ENCODE data around the gene RALY. TPM values are rescaled to one million over a fixed set of nuclear protein-coding genes. Genes with fewer than 3 reads are reported as not detected.

RALY gene
- total RNA-seq, 2 experiments from 2014 or later, result 208 to 229 TPM

DNA sequence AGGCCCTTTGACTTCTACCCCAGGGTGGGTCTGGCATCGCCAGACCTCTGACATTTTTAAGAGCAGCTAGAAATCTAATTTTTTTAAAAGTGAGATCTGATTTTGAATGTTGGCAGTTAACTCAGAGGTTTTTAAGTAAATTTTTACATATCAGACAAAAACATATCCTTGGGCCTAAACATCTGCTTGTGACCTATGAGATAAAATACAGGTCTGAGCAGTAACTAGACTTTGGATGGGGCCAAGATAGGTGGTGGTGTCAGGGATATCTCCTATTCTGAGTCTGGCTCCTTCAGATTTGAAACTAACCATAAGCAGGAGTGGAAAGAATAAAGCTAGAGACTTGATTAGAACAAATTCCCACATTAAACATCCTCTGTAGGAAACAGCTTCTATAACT is 17.6 kb downstream of the RALY start:
- CTCF ChIA-PET, result interaction anchor here (1.0 to 1.4 kb wide), 2 partner anchors 13 to 22 kb away, joined by 4 to 5 read pairs; no protein-coding TSS in a partner anchor
- Mint-ChIP-seq H3K4me1 (peaks cover 74% of the 10 kb centered on the region), H3K27ac (no peak overlapping the region), H3K27me3 (no peaks in the 10 kb centered on the region), H3K9me3 (no peaks in the 10 kb centered on the region), H3K4me3 (no peak overlapping the region), H3K36me3 (ENCODE audit: low read depth) (peaks cover 21% of the 10 kb centered on the region)
- POLR2A ChIA-PET, result no interaction called here
- no peak for DNase-seq

DNA sequence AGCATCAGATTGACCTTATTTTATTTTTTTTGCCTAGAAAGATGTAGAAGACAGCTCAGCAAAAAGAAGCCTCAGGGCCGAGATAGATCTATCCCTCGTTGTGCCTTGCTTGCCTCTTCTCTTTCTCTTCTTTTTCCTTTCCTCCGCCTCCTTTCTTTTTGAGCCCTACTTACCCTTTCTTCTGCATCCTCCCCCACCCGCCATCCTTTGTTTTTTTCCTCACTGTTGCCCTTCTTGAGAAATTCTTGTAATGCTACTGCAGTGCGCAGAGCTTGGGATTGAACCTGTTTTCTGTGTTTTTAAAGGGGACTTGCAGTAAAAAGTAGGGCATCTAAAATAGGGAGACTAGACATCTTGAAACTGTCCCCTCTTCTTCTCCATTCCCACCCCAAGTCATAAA is 18.6 kb downstream of the RALY start:
- H3K4me1 Mint-ChIP-seq, result peaks cover 78% of the 10 kb centered on the region
- peaks cover 13% of the 10 kb centered on the region for H3K36me3 Mint-ChIP-seq (ENCODE audit: low read depth)
- no peaks in the 10 kb centered on the region for H3K27me3 Mint-ChIP-seq
- no peak for DNase-seq
- POLR2A ChIA-PET, result no interaction called here
- CTCF ChIA-PET, result interaction anchor here (1.2 kb wide), 1 partner anchor 13 kb away, joined by 3 read pairs; no protein-coding TSS in a partner anchor
- no peak overlapping the region for H3K4me3 Mint-ChIP-seq
- H3K27ac Mint-ChIP-seq, result peak overlapping the region; percentile 26
- no peaks in the 10 kb centered on the region for H3K9me3 Mint-ChIP-seq

DNA sequence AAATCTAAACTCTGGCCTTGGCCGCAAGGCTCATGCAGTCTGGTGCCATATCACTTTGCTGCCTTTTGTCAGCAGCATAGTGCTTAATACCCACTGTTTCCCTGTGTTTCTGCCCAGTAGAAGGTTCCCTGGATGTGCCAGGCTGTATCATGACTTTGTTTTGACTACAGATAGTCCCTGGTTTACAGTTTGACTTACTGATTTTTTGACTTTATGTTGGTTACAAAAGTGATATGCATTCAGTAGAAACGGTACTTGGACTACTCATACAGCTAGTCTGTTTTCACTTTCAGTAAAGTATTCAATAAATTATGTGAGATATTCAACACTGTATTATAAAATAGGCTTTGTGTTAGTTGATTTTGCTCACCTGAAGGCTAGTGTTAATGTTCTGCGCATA is 19.0 kb downstream of the RALY start:
- H3K27ac Mint-ChIP-seq, result no peak overlapping the region
- POLR2A ChIA-PET, result no interaction called here

DNA sequence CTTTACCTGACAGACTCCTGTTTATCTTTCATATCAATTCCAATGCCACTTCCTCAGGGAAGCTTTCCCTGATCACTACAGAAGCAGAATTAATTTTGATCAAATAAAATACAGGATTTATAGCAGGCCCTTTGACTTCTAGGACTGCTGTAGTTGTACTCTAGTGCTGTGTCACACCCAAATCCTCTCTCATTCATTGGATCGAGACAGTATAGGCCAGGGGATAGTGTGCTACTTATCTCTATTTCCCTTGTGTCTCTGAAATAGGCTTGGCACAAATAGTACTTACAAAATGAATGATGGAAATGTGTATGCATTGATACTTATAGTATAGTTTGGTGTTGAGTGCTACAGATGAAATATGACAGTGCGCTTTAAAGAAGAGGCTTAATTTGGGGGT is 19.8 kb downstream of the RALY start:
- Mint-ChIP-seq H3K27ac (no peak overlapping the region), H3K4me3 (no peak overlapping the region), H3K4me1 (peaks cover 80% of the 10 kb centered on the region), H3K9me3 (no peaks in the 10 kb centered on the region), H3K27me3 (no peaks in the 10 kb centered on the region), H3K36me3 (ENCODE audit: low read depth) (peaks cover 8% of the 10 kb centered on the region)
- CTCF ChIA-PET, result interaction anchor here (0.7 kb wide), 1 partner anchor 24 kb away, joined by 4 read pairs; no protein-coding TSS in a partner anchor
- POLR2A ChIA-PET, result no interaction called here
- no peak for DNase-seq

More for the DNA sequence above, 19.0 kb downstream of the RALY start:
- no peak for DNase-seq
- CTCF ChIA-PET, result interaction anchor here (1.2 kb wide), 1 partner anchor 13 kb away, joined by 3 read pairs; no protein-coding TSS in a partner anchor
- H3K36me3 Mint-ChIP-seq (ENCODE audit: low read depth), result peaks cover 13% of the 10 kb centered on the region
- H3K4me3 Mint-ChIP-seq, result no peak overlapping the region
- peaks cover 81% of the 10 kb centered on the region for H3K4me1 Mint-ChIP-seq
- H3K9me3 Mint-ChIP-seq, result no peaks in the 10 kb centered on the region
- no peaks in the 10 kb centered on the region for H3K27me3 Mint-ChIP-seq

DNA sequence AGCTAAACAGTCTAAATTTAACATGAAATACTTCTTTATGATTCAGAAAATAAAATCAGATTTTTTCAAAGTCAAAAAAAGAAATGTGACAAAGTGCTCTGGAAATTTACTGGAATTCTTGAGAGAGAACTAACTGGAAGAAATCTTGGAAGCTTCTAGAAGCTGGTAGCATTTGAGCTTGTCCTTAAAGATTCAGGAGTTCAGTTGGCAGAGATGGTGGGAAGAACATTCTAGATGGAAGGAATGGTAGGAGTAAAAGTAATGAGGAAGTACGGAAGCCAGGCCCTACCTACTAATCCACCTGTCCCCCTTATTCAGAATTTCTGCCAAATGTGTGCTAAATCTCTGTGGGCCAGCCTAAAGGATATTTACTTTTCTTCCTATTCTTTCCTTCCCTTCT is 21.2 kb downstream of the RALY start:
- DNase-seq, result no peak
- CTCF ChIA-PET, result no interaction called here
- Mint-ChIP-seq H3K4me3 (no peak overlapping the region), H3K4me1 (peaks cover 74% of the 10 kb centered on the region), H3K36me3 (ENCODE audit: low read depth) (peaks cover 4% of the 10 kb centered on the region), H3K9me3 (no peaks in the 10 kb centered on the region), H3K27me3 (no peaks in the 10 kb centered on the region), H3K27ac (no peak overlapping the region)
- POLR2A ChIA-PET, result no interaction called here

DNA sequence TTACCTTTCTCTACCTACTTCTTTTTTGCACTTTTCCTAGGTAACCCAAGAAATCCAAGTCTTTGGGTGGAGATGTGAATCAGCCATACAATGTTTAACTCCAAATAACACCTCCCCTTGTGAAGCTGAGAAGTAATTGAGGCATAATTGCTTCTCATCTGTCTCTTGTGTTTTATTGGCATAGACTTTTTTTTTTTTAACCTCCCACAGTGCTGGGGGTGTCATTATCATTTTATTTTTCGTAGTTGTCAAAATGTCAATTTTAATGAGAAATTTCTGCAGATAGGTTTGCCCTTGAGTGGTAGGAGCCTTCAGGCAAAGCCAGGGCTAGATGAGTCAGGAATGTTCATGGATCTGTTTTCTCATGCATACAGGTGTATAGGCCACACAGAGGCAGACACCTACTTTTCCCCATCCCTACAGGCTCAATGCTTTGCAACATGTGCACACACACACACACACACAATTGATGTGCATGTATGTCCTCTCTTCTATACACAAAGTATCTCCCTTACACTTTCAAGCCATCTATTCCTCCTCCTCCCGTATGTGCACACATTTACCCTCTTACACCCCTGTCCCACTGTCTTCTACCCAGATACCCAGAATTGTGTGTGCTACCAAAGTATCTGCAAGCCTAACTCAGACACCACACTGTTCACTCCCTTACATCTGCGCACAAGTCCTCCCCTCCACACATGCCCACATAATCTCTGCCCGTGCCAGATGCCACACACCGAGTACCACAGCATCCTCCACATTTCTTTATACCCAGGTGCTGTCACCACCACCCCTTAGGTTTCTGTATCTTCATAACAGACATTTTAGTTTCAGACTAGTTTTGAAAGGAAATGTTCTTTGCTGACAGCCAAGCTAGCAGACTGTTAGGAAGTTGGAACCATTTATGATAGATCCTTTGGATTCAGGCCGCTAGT is 22.0 kb downstream of the RALY start:
- Mint-ChIP-seq H3K4me1 (peaks cover 74% of the 10 kb centered on the region), H3K36me3 (ENCODE audit: low read depth) (peaks cover 8% of the 10 kb centered on the region), H3K27me3 (no peaks in the 10 kb centered on the region), H3K4me3 (no peak overlapping the region), H3K27ac (peak overlapping the region; percentile 3), H3K9me3 (no peaks in the 10 kb centered on the region)
- ChIA-PET POLR2A (no interaction called here), CTCF (no interaction called here)
- DNase-seq, result no peak

DNA sequence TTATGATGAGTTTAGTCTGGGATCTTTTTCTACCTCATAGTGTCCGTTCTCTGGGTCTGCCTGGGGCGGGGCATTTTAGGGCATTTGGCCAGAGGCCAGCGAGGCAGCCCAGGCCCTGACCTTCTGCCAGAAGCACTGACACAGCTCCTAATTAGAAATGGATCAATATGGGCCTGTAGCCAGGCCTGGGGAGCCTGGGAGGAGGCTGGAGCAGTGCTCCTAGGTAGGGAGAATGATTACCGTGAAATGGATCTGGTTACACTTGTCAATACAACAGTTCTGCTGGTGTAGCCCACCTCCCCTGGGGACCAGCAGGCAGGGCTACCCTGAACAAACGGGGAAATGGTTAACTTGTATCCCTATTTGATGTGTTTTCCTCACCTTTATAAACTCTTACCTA is 23.0 kb downstream of the RALY start:
- Mint-ChIP-seq H3K36me3 (ENCODE audit: low read depth) (peaks cover 9% of the 10 kb centered on the region), H3K27me3 (no peaks in the 10 kb centered on the region), H3K4me3 (no peak overlapping the region), H3K27ac (no peak overlapping the region), H3K9me3 (no peaks in the 10 kb centered on the region), H3K4me1 (peaks cover 72% of the 10 kb centered on the region)
- CTCF ChIA-PET, result interaction anchor here (0.5 kb wide), 1 partner anchor 266 kb away, joined by 3 read pairs; no protein-coding TSS in a partner anchor
- DNase-seq, result no peak
- POLR2A ChIA-PET, result no interaction called here

DNA sequence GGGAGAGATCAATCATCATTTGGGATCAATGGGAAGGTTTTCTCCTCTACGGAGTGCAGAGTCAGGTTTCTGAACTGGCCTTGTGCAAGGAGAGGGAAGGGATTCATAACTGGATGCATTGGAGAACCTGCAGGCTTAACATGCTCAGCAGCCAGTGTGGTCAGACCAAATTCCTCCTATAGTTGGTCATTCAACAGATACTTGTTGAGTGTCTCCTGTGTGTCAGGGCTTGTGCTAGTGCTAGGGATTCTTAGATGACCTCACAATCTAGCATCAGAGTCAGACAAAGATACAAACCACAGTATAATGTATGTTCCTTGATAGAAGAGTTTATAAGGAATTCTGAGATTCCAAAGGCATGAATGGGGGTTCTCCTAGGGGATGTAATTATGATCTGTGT is 23.9 kb downstream of the RALY start:
- peaks cover 9% of the 10 kb centered on the region for H3K36me3 Mint-ChIP-seq (ENCODE audit: low read depth)
- no peak for DNase-seq
- ChIA-PET CTCF (no interaction called here), POLR2A (interaction anchor here (0.6 kb wide), 1 partner anchor 16 kb away, joined by 3 read pairs; no protein-coding TSS in a partner anchor)
- H3K4me1 Mint-ChIP-seq, result peaks cover 75% of the 10 kb centered on the region
- H3K27ac Mint-ChIP-seq, result no peak overlapping the region
- H3K27me3 Mint-ChIP-seq, result no peaks in the 10 kb centered on the region
- H3K9me3 Mint-ChIP-seq, result no peaks in the 10 kb centered on the region
- H3K4me3 Mint-ChIP-seq, result no peak overlapping the region

DNA sequence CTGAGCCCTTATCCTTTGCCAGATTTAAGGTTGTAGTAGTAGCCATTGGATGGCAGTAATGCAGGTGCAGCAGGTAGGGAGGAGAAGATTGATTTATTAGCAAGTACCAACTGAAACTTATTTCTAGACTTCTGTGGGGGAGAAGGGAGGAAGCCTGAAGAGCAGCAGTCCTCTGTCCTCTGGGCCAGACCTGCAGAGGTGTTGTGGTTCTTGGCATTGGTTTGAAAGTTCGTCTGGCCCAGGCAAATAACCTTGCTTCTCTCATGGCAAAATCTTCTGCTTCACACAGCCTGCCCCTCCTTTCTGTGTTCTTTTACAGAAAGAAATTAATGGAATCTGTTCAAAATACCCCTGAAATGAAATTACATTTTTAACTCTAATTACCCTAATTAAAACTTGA is 24.5 kb downstream of the RALY start:
- no peak for DNase-seq
- Mint-ChIP-seq H3K27ac (no peak overlapping the region), H3K4me1 (peaks cover 76% of the 10 kb centered on the region), H3K36me3 (ENCODE audit: low read depth) (peaks cover 9% of the 10 kb centered on the region), H3K27me3 (no peaks in the 10 kb centered on the region), H3K9me3 (no peaks in the 10 kb centered on the region), H3K4me3 (no peak overlapping the region)
- CTCF ChIA-PET, result interaction anchor here (0.7 kb wide), 1 partner anchor 208 kb away, joined by 3 read pairs; no protein-coding TSS in a partner anchor
- POLR2A ChIA-PET, result no interaction called here

DNA sequence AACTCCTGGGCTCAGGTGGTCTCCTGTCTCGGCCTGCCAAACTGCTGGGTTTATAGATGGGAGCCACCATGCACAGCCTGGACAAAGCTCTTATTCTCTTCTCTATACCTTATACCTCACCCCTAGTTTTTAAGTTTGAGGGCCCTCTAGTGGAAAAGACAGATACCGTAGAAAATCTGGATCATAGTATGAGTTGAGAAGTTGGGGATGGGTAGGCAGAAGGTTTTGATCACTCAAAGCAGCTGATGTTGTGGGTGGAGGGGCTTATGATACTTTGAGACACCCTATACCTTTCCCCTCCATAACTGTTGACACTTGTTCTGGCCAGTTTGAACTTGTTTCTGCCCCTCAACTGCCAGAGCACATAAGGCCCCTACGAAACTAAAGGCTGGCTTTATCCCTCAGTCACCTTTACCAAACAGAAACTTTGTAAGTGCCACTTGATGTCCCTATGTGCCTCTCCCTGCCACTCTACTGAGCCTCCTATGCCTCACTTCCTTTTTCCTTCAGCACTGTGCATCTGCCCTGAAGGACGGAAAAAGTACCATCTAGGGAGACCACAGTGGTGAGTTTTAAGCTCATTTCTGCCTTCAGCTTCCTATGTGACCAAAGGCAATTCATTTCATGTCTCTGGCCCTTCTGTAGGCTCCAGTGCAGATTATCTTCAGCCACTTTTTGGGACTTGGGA is 28.6 kb downstream of the RALY start:
- CTCF ChIA-PET, result no interaction called here
- DNase-seq, result peak; percentile 22
- Mint-ChIP-seq H3K36me3 (ENCODE audit: low read depth) (peaks cover 9% of the 10 kb centered on the region), H3K4me3 (no peak overlapping the region), H3K4me1 (peaks cover 60% of the 10 kb centered on the region), H3K27me3 (no peaks in the 10 kb centered on the region), H3K9me3 (no peaks in the 10 kb centered on the region), H3K27ac (no peak overlapping the region)
- POLR2A ChIA-PET, result no interaction called here

DNA sequence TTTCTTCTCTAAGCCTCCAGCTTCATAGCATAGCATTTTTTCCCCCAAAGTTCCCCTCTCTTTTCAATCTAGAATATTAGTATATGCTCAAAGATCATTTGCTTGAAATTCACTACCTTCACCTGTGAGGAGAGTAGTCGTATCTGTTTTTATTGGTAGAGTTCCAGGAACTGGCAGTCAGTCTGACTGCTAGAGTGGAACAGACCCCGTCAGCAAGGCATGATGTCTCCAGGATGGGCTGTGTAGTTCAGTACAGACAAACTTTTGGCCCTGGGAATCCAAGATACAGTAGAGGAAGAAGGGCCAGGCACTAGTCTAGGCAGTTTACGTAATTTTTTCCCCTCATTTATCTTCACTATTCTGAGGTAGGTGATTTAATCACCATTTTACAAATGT is 29.1 kb downstream of the RALY start:
- Mint-ChIP-seq H3K4me3 (no peak overlapping the region), H3K4me1 (peaks cover 55% of the 10 kb centered on the region)
- CTCF ChIA-PET, result no interaction called here

DNA sequence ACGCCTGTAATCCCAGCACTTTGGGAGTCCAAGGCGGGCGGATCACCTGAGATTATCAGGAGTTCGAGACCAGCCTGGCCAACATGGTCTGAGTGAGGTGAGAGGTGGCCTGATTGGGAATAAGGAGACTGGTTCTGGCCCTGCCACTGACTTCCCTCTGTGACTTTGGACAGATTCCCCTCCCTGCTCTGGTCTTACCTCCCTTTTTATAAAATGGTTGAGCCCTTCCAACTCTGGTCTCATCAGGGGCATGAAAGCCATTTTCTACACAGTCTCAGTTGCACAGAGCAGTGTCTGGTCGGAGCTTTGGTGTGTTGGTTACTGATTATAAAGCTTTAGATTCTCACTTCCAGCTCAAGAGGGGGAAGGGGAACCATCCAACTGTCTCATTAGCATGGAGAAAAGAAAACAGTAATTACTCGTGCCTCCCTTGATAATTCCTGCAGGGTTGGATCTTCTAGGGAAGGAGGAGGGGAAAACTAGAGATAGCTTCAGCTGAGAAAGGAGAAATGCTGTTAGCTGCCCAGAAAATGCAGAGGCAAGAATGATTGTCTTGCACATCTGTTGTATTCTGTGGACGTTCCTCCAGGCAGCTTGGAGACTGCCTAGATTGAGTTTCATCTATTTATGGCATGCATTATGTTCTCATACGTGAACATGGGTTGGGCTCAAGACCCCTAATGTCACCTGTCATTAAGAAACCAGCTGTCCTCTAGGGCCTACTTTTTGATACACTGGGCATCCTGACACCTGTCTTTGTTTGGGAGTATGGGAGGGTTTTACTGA is 30.4 kb downstream of the RALY start:
- Mint-ChIP-seq H3K27ac (no peak overlapping the region), H3K4me1 (peaks cover 52% of the 10 kb centered on the region)
- CTCF ChIA-PET, result interaction anchor here (0.6 to 1.7 kb wide), 3 partner anchors 13 to 251 kb away, joined by 3 to 5 read pairs (median 4); no protein-coding TSS in a partner anchor

More for the DNA sequence above, 29.1 kb downstream of the RALY start:
- Mint-ChIP-seq H3K9me3 (no peaks in the 10 kb centered on the region), H3K36me3 (ENCODE audit: low read depth) (peaks cover 9% of the 10 kb centered on the region), H3K27me3 (no peaks in the 10 kb centered on the region), H3K27ac (no peak overlapping the region)
- POLR2A ChIA-PET, result no interaction called here
- no peak for DNase-seq

More for the DNA sequence above, 30.4 kb downstream of the RALY start:
- Mint-ChIP-seq H3K9me3 (no peaks in the 10 kb centered on the region), H3K36me3 (ENCODE audit: low read depth) (peaks cover 9% of the 10 kb centered on the region), H3K27me3 (no peaks in the 10 kb centered on the region), H3K4me3 (no peak overlapping the region)
- DNase-seq, result no peak
- POLR2A ChIA-PET, result no interaction called here

All from activated CD4-positive, alpha-beta T cell treated with anti-CD3 and anti-CD28 coated beads, Interleukin-2, amount 10 ng/mL, durations not matched to agents 7 days and 5 days (primary cell).